ENCODE results near the gene SLC46A3.
"Not testable (repeated sequence)": the region's sequence is repeated elsewhere in the genome, so short reads cannot be mapped to it uniquely, and the experiment has no call there.

Gene SLC46A3

DNA sequence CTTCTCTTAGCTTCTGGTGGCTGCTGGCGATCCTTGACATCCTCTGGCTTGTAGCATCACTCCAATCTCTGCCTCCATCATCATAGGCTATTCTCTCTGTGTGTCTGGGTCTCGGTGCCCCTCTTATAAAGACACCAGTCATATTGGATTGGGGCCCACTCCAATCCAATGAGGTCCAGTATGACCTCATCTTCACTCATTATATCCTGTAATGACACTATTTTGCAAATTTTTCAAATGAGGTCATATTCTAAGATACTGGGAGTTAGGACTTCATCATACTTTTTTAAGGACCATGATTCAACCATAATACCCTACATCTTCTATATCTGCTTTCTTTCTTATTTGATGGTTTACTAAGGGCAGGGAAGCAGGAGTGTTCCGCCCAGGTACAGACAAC, 12.0 kb upstream of the SLC46A3 start:
- no peak for DNase-seq (ENCODE audit: low read depth)

DNA sequence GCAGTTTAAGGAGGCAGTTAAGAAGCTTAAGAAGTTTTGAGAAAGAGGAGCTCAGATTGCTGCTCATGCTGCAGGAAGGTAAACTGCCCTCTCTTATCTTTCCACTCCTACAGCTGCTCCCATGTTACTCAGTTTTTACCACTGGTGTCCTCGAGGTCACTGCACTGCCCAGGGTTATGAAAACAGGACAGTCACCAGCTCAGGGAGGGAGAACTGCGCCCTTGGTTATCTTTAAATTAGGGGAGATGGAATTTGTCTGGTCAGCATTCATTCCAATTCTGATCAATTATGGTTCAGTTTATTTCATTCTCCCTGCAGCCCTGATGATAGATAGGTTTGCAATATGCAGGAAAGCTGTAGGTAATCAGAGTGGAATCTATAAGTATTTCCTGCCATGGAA, 10.8 kb upstream of the SLC46A3 start:
- DNase-seq (ENCODE audit: low read depth) = no peak

DNA sequence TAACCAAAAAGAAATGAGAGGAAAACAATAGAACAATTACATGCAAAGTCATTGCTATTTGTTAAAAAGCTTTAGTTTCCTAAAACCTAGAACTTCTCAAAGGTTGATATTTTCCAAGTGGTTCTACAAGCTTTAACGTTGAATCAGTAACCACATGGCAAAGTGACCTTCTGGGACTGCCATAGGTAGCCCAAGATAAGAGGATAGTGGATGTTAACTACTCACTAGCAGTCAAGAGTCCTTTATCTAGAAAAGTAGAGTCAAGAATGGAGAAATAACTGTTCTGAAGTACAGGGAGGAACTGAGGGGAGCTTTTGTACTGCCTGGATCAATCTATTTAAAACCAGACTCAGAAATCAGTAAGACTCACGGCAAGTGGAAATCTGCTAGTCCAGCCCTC, 9.9 kb upstream of the SLC46A3 start:
- DNase-seq (ENCODE audit: low read depth) = no peak

DNA sequence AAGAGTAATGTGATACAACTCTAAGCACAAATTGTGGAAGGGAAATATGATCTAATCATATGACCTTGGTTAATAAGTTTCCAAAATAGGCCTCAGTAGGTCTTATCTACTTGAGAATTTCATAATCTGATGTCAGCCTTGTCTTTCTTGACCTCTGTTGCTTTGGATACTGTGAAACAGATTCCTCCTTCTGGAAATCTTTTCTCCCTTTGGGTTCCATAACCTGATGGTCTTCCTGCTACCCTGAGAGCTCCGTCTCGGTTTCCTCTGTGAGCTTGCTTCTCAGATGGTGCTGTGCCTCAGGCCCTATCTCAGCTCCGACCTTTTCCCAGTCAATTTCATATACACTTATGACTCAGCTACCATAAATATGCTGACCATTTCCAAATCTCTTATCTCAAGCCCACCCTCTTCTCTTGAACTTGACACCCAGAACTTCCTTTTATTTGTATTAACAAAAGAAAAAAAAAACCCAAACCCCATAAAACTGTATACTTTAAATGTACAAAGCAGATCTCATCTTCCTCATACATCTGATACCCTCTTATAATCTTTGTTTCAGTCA, 6.4 kb upstream of the SLC46A3 start:
- no peak for DNase-seq (ENCODE audit: low read depth)

DNA sequence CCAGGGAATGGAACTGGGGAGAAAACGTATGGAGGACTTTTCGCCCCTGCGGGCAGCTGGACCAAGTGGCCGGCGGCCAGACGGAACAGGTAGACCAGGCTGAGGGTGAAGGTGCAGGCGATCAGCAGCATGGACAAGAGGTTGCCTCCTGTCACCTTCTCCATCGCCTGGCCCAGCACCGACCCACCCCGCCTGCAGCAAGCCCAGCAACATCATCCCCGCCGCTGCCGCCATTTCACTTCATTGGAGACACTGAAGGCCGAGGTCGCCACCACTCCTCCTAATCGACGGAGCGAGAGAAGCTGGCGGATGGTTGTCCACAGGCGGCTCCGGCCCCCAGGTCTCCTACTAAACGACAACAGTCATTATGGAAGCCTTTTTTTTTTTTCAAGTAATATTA, 5.0 kb upstream of the SLC46A3 start:
- DNase-seq (ENCODE audit: low read depth) = no peak

DNA sequence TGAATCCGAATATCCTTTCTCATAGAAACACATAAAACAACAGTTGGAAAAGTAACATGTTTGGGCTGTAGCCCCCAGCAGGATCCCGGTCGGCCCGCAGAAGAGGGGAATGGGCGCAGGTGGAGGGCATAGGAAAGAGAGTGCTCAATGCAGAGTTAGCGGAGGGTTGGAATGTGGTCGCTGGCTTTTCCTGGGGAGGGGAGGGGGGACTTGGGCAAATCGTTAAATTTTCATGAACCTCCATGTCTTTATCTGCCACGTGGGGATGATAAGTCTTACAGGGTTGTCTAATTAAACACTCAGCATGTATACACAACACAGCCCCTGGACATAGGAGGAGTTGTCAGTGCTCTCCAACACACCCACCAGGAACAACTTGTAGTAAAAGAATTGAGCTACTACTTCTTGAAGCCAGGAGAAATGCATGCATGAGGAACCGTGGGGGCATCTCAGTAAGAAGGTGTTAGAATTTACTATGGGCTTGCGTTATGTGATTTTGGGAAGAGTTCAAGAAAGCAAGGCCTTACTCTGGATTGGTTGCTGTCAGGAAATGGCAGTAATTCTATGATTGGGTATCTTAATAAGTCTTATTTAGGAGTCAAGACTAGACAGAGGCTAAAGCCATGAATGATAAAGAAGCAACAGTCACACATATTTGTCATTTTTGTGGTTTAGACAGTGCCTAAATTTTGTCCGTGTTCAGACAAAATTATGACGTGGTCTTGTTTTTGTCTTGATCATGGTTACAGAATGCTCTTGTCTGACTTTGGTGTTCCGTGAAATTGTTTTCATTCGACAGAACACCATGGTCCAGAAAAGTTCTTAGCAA, 671 bp upstream of the SLC46A3 start:
- no peak for DNase-seq (ENCODE audit: low read depth)

DNA sequence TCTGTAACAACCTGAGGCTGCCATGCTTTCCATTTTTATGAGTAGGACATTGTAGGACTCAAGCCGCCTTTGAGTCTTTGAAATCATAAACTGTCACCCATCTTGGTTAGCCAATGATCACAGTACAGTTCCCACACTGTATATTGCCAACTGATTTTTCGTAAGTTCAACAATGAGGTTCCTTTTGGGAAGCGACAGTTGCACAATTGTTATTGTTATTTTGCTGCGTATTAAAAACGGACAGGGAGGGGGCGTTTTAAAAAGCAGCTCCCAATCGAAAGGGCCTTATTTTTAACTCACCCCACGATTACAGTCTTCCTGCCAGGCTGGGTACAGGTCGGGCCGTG, 601 bp downstream of the SLC46A3 start:
- no peak for DNase-seq (ENCODE audit: low read depth)

DNA sequence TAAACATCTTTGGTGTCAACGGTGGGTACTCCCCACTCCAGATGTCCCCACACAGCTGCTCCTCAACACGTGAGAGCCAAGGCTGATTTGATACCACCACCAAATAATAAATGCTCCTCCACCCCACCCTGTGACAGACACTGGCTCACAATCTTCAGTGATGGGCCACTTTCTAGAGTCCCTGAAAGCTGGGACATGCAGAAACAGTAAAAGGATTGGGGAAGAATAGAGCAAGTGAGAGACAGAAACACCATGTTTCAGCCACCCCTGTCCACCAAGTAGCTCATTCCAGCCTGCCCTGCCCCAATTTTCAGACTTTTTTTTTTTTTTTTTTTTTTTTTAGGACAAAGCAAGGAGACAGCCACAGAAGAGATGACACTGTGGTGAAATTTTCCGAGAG, 1.6 kb downstream of the SLC46A3 start:
- DNase-seq (ENCODE audit: low read depth) = no peak

DNA sequence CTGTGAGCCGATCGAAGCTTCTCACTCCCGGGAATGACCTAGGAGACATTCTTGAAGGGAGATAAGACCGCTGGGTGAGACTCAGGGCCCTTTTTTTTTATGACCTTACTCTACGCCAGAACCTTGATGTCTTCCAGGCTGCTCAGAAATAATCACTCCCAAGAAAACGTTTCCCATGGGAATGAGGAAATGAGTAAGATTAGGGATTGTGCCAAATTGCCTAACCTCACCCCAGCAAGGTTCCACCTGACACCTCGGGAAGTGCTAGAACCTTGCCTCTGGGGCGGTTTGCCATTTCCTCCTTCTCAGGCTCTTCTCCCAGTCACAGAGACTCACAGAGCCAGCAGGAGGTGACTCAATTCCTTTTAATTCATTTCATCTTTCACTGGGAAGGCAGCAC, 2.3 kb downstream of the SLC46A3 start:
- DNase-seq (ENCODE audit: low read depth) = no peak

DNA sequence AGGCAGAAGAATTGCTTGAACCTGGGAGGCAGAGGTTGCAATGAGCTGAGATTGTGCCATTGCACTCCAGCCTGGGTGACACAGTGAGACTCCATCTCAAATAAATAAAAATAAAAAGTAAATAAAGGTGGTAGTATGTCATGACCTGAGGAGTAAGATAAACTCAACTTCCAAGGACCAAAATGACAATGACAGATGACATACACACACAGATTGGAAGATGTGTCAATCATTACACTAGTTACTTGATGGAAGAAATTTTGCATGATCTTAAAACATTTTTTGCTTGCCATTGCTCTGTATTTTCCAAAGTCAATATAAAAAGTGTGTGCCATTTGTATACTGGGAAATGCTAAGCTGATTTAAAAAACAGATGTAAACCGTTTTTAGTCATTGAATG, 4.1 kb downstream of the SLC46A3 start:
- DNase-seq (ENCODE audit: low read depth) = no peak

DNA sequence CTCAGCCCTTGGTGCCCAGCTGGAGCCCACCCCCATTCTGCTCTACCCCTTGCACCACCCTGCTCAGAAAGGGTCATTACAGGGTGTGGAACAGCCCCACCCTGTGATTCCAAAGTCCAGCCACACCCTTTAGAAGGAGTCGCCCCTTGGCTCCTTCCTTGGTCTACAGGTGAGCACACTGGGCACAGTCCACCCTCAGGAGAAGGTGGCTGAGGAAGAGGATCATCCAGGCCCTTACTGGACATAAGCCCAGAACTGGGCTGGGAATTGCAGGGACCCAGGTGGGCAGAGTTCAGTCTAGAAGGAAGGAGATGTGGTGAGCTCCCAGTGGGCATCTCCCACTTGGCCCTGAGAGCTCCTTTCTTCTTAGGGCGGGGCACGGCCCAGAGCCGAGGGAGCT, 8.6 kb downstream of the SLC46A3 start:
- DNase-seq (ENCODE audit: low read depth) = no peak

DNA sequence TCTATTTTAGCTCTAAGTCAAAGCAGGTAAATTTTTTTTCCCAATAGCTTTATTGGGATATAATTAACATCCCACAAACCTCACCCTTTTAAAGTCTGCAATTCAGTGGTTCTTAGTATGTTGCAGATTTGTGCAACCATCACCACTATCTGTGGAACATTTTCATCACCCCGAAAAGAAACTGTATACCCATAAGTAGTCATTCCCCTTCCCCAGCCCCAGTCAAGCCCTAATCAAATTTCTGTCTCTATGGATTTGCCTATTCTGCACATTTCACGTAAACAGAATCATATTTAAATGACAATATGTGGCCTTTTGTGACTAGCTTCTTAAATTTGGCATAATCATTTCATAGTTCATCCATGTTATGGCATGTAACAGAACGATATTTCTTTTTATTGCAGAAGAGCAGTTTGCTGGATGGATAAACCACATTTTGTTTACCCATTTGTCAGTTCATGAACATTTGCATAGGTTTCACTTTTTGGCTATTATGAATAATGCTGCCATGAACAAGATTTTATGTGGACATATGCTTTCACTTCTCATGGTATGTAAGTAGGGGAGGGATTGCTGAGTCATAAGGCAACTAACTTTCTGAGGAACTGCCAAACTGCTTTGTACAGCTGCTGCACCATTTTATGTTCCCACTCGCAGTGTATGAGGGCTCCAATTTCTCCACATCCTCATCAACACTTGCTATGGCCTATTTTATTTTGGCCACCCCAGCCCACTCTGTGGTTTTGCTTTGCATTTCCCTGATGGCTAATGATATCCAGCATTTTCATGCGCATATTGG, 10.9 kb downstream of the SLC46A3 start:
- DNase-seq (ENCODE audit: low read depth) = no peak

DNA sequence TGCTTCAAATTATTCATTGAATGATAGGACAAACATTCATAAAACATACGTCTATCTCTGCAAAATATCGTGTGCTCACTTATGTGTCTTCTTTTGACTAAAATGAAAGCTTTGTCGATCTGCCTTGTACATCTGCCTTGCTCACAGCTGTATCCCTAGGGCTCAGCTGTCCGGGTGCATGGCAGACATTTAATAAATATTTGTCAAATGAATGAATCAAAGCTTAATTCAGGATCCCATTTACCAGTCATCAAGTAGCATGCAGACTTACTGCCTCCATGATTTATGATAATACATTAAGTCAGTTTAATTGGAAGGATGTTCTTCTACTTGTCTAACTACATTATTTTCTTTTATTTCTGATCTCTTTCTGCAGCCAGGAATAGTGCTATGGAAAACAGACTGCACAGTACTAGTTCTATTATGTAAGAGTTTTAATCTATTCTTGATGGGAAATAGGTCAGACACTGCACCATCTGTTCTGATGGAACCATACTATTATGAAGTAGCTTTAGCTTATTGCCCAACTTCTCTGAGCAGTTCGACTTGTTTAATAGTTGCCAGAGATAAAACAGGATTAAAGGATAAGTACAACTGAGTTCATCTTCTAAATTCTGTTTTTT, 13.2 kb downstream of the SLC46A3 start:
- DNase-seq (ENCODE audit: low read depth) = no peak

DNA sequence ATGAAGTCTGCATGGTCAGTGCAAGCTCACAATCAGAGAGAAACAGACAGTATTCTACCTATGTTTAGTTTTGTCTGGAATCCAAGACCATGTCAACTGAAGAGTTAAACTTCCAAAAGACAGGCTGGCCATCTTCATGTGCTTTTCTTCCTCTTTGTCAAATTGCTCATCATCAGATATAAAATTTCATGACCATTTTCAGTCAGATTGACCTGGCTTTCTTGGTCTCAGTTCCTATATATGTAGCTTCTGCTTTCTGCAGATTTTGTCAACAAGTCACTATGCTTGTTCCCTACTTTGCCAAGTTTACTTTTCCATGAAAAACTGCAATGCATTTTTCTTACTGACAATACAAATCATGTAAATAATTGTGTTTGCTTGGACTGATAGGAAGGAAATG, 13.9 kb downstream of the SLC46A3 start:
- no peak for DNase-seq (ENCODE audit: low read depth)

DNA sequence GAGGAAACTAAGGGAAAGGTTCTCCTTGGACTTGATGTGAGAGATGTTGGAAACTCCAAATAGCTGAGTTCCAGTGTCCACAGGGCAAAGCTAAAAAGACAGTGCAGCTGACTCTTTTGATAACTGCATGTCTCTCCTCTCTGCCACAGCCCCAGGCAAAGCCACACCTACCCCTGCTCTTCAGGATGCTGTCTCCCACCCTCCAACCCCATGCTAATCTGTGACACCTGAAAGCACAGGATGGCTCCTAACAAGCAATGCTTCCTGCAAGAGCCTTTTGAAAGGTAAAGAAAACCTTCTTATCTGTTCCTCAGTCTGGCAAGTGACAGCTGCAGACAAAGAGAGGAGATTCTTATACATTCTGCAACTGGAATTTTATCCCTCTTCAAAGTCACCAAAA, 14.5 kb downstream of the SLC46A3 start:
- no peak for DNase-seq (ENCODE audit: low read depth)

DNA sequence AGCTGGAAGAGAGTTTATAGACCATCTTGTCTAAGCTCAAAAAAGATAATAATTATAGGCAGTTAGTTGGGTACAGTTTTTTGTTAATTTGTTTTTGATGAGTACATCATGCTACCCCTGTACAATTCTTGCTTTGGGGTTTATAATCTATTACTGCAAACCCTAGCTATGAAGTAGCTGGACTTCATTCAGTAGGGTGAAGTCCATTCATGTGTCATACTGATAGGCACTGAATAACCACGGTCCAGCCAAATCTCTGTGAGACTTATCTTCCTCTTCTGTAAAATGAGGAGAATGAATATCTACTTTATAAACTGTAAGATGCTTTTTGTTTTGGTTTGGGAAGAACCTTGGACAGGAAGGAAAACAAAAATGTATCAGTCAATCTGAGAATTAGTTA, 19.5 kb downstream of the SLC46A3 start:
- DNase-seq (ENCODE audit: low read depth) = no peak

DNA sequence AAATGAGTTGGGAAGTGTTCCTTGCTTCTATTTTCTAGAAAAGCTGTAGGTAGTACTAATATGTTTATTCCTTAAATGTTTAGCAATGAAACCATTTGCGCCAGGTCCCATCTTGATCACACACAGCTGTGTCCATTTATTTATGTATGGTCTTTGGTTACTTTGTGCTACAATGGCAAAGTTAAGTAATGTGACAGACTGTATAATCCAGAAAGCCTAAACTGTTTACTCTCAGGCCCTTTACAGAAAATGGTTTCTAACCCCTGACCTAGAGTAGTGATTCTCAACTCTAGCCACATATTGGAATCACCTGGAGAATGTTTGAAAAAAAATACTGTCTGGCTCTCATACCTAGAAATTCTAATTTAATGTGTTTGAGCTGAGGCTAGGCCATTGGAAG, 21.3 kb downstream of the SLC46A3 start:
- no peak for DNase-seq (ENCODE audit: low read depth)

DNA sequence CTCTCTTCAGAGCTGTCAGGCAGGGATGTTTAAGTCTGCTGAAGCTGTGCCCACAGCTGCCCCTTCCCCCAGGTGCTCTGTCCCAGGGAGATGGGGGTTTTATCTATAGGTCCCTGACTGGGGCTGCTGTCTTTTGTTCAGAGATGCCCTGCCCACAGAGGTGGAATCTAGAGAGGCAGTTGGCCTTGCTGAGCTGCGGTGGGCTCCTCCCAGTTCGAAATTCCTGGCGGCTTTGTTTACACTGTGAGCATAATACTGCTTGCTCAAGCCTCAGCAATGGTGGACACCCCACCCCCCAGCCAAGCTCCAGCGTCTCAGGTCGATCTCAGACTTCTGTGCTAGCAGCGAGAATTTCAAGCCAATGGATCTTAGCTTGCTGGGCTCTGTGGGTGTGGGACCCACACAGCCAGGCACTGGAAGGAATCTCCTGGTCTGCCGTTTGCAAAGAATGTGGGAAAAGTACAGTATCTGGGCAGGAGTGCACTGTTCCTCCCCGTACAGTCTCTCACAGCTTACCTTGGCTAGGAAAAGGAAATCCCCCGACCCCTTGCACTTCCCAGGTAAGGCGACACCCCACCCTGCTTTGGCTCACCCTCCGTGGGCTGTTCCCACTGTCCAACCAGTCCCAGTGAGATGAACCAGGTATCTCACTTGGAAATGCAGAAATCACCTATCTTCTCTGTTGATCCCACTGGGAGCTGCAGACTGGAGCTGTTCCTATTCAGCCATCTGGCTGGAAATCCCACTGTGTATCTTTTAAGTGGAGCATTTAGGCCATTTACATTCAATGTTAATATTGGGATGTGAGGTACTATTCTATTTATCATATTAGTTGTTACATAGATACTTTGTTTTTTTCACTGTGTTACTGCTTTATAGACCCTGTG, 24.9 kb downstream of the SLC46A3 start:
- not testable (repeated sequence) for DNase-seq (ENCODE audit: low read depth)

DNA sequence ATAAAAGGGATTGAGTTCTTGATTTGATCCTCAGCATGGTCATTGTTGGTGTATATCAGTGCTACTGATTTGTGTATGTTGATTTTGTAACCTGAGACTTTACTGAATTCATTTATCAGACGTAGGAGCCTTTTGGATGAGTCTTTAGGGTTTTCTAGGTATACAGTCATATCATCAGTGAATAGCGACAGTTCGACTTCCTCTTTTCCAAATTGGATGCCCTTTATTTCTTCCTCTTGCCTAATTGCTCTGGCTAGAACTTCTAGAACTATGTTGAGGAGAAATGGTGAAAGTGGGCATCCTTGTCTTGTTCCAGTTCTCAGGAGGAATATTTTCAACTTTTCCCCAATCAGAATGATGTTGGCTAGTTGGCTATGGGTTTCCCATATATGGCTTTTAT, 32.9 kb downstream of the SLC46A3 start:
- DNase-seq (ENCODE audit: low read depth) = no peak

DNA sequence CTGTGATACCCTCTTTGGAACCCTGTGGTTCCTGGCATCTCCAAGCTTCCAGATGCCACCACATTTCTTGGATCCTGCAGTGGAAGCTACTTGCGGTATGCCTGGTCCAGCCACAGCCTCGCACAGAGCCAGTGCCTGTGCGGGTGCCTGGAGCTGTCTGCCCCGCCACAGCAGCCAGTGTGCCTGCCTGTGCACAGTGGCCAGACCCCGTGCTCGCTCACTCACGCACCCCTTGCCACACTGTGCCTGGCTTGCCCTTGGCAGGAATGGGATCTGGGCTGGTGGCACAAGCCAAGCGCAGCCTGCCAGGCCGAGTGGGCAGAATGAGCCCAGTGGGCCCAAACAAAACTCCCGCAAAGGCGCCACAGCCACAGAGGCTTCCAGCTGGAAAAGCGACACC, 33.7 kb downstream of the SLC46A3 start:
- DNase-seq (ENCODE audit: low read depth) = no peak

DNA sequence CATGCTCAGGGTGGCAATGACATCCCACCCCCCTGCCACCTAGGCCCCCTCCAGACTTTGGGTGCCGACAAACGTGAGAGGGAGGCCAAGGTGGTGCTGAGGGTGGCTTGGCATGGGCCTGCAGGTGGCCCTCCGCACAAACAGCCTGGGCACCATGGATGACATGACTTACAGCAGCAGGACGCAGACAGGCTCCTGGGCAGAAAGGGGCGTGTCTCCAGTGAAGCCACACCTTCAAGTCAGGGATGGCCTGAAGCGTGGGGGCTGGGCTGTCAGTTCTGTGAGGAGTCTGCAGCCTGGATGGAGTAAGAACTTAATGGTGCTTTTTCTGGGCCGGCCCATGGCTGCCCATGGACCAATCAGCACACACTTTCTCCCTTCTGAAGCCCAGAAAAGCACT, 34.5 kb downstream of the SLC46A3 start:
- DNase-seq (ENCODE audit: low read depth) = no peak

DNA sequence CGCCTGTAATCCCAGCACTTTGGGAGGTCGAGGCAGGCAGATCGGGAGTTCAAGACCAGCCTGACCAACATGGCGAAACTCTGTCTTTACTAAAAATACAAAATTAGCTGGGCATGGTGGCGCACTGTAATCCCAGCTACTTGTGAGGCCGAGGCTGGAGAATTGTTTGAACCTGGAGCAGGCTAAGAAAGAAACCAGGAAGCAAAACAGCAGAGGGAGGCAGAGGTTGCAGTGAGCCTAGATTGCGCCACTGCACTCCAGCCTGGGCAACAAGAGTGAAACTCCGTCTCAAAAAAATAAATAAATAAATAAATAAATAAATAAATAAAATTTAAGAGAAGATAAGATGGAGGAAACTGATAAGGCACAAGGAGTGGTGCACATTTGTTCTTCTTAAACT, 35.6 kb downstream of the SLC46A3 start:
- DNase-seq (ENCODE audit: low read depth) = not testable (repeated sequence)

Measured in stimulated activated CD8-positive, alpha-beta memory T cell treated with anti-CD3 and anti-CD28 coated beads, Interleukin-15, amount 100 ng/mL, for 1 hour (primary cell).